ENCODE measurements around the gene NR2C2. TPM values are rescaled to one million over a fixed set of nuclear protein-coding genes. Genes with fewer than 3 reads are reported as not detected.
"Not testable (repeated sequence)": the region's sequence is repeated elsewhere in the genome, so short reads cannot be mapped to it uniquely, and the experiment has no call there.

The NR2C2 gene
- 20.3 and 29.2 TPM in 2 replicates for total RNA-seq (2014; rRNA removed; shearing (Covaris generic))
- 13.0 and 16.7 TPM in 2 replicates for polyA plus RNA-seq (2015; cell fraction: cytosol; rRNA removed)
- 46.2 and 49.9 TPM in 2 replicates for polyA plus RNA-seq (2015; cell fraction: nucleus; rRNA removed)

DNA sequence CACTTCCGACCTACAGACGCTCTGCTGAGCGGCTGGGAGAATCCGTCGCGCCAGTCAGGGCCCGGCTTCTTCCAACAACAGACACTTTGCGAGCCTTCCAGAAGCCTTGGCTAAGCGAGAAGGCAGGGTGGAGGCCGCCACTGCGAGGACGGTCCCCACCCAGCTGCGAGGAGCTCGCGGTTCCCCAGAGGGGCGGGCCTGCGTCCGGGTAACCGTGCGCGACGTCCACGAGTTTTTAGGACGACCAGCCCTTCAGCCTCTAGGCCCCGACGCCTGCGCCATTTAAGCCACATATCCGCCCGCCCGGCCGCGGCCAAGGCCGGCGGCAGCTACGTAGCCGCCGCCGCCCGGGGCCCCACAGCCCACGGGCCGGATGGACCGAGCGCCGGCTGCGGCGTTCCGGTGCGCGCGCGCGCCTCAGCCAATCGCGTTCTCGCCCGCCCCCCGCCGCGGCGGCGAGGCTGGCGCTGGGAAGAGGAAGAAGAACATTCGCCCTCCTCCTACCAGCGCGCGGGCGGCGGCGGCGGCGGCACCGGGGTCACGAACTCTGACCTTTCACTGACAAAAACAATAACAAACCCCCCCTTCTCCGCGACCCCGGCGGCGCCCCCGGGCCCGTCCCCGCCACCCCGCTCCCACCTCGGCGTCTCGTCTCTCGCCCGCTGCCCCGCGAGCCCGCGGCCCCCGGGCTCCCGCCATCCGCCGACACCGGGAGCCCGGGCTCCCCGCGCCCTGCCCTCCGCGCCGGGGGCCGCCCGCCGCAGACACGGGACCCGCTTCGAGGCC lies at the start of gene NR2C2:
Gene NR2C2 (plus strand): TSS at position 484 of the 786 bp plus-strand sequence. CDS start 56,332 bp downstream, outside the sequence.
- peak; percentile 78 for DNase-seq (ENCODE audit: low read depth)

DNA sequence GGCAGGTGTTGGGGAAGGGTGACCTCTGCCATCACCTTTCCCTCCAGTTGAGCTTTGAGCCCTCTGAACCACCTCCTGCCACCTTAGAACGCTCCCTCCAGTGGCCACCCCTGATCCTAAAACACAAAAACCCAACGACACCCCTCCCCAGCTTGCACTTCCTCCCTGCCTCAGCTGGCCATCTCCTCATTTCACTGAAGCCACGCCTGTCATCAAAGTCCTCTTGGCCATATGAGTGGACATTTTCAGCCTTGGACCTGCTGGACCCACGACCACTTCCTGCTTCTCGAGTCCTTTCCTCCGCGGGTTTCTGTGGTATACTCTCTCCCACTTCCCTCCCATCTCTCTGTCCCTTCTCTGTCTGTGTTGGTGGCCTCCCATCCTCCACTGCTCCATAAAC lies 48.5 kb upstream of the NR2C2 start:
- DNase-seq (ENCODE audit: low read depth) = no peak

- no peak for DNase-seq (ENCODE audit: low read depth)
Measured at GRCh38 chr3:14899993-14900618, 47.3 kb upstream of the NR2C2 start.

GRCh38 chr3:14900881-14901873 lies 46.2 kb upstream of the NR2C2 start:
- peak; percentile 16 for DNase-seq (ENCODE audit: low read depth)

DNA sequence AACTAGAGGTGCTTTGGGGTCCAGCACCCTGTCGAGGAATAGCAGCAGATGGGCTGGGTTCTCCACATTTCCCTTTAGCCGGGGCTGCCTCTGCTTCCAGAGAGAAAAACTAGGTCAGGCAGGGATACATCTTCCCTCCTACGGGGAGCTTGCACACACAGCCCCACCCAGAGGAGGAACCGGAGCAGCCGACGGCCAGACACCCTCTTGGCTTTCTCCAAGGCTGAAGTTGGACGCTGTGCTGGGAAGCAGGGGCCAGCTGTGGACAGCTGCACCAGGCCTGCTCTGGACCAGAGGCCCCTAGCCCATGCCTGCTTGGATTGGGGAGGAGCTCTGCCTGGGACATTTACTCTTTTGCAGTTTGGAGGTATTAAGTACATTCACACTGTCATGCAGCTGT lies 44.7 kb upstream of the NR2C2 start:
- DNase-seq (ENCODE audit: low read depth) = no peak

DNA sequence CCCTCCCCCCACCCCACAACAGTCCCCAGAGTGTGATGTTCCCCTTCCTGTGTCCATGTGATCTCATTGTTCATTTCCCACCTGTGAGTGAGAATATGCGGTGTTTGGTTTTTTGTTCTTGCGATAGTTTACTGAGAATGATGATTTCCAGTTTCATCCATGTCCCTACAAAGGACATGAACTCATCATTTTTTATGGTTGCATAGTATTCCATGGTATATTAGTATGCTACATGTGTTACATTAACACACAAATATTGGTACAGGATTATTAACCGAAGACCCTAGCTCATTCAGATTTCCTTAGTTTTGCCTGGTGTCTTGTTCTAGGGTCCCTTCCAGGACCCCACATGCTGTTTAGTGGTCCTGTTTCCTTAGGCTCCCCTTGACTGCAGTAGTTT lies 43.9 kb upstream of the NR2C2 start:
- DNase-seq (ENCODE audit: low read depth) = not testable (repeated sequence)

- DNase-seq (ENCODE audit: low read depth) = no peak
Measured at GRCh38 chr3:14905055-14905657, 42.2 kb upstream of the NR2C2 start.

- DNase-seq (ENCODE audit: low read depth) = no peak
Measured at GRCh38 chr3:14906355-14906971, 40.9 kb upstream of the NR2C2 start.

GRCh38 chr3:14907043-14907966 lies 40.1 kb upstream of the NR2C2 start:
- no peak for DNase-seq (ENCODE audit: low read depth)

- DNase-seq (ENCODE audit: low read depth) = no peak
Measured at GRCh38 chr3:14909250-14909649, 38.1 kb upstream of the NR2C2 start.

- DNase-seq (ENCODE audit: low read depth) = no peak
Measured at GRCh38 chr3:14911651-14912050, 35.7 kb upstream of the NR2C2 start.

- DNase-seq (ENCODE audit: low read depth) = no peak
Measured at GRCh38 chr3:14913071-14913925, 34.1 kb upstream of the NR2C2 start.

GRCh38 chr3:14913926-14914778 lies 33.2 kb upstream of the NR2C2 start:
- no peak for DNase-seq (ENCODE audit: low read depth)

- no peak for DNase-seq (ENCODE audit: low read depth)
Measured at GRCh38 chr3:14914779-14915117, 32.6 kb upstream of the NR2C2 start.

GRCh38 chr3:14915636-14916222 lies 31.7 kb upstream of the NR2C2 start:
- no peak for DNase-seq (ENCODE audit: low read depth)

DNA sequence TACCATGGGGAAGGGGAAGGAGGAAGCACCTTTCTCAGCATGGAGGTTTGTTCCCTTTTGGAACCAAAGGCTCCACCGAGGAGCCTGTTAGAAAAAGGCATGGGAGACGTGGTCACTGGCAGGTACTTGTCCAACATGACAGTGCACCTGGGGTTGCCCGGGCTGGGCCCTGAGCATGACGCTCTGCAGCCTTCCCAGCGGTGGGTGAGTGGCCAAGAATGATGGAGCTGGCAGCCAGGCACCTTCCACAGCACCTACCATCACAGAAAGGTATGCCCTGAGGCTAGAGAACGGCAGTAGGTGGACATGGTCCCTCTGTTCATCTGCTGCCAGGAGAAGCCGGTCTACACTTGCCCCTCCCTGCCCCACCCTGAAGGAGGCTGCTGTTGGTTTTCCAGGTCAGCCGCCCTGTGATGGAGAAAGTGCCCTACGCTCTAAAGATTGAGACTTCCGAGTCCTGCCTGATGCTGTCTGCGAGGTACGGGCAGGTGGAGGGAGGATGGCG lies 29.0 kb upstream of the NR2C2 start:
- no peak for DNase-seq (ENCODE audit: low read depth)

DNA sequence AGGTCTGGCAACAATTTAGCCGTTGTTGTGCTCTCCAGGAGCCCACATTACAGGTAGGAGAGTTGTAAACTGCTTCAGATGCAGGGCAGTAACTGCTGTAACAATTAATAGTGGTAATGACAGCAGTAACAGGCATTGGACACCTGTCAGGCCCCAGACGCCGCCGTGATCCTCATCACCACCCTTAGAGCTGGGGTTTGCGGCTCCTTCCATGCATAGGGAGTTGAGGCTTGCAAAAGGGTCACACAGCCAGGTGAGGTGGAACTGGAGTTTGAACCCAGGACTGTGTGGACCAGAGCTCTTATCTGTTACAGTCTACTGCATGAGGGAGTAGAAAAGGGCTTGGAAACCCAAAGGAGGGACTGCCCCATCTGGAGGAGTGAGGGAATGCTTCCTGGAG lies 26.8 kb upstream of the NR2C2 start:
- DNase-seq (ENCODE audit: low read depth) = no peak
